Fibroblast of upper back skin (primary cell): ENCODE results near the gene HECTD1.
"Not testable (repeated sequence)": the region's sequence is repeated elsewhere in the genome, so short reads cannot be mapped to it uniquely, and the experiment has no call there.

Source experiments
- DNase-seq: peaks from one replicate; pipeline ENCODE4 v3.0.0-alpha.2; 2013

HECTD1 gene

DNA sequence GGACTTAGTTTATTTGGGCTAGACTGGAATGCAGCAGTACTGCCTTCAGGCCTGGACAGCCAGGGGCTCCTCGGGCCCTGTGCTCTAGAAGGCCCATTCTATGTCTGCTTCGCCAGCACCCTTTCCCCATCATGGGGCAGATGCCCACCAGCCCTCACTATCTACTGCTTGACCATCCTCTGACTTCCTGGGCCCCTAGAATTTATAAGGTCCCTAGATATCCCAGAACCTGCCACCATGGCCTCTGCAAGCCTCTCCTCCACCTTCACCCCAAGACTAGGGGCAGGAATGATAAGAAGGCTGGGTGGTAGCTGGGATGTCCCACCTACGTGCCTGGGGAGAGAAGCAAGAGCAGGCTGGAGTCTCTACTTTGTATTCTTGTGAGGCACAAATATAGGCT, 122.6 kb downstream of the HECTD1 start:
- DNase-seq, result no peak

DNA sequence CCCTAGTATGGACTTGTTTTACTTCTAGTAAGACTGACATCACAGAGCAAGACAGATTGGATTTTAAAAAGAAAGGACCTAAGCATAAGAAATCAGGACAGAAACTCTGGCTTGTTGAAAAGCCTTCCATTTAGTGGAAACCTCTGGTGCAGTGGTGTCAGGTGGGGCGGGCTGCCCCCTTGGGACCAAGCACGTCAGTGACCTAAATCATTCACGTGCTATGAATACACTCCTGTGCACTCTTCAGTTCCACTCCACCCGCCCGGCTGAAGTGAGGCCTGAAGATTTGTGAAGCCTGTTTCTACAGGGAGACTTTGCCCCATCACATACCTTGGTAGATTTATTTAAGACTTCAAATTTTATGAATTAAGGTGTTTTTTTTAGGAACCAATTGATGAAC, 123.2 kb downstream of the HECTD1 start:
- no peak for DNase-seq

GRCh38 chr14:31083781-31084180, 123.8 kb downstream of the HECTD1 start:
- no peak for DNase-seq

DNA sequence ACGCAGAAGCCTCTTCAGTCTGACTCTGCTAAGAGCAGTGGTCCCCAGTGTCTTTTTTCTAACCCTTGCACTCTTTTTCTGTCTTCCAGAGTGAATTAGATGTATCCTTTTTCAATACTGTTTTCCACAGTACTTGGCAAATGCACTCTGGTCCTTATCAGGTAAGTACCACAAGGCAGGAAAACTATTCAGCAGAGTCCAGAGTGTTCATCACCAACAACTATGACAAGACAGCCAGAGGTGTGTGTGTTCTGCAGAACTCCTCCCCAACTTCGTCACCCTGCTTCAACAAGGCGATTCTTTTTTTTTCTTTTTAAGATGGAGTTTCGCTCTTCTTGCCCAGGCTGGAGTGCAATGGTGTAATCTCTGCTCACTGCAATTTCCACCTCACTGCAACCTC, 127.1 kb downstream of the HECTD1 start:
- no peak for DNase-seq

DNA sequence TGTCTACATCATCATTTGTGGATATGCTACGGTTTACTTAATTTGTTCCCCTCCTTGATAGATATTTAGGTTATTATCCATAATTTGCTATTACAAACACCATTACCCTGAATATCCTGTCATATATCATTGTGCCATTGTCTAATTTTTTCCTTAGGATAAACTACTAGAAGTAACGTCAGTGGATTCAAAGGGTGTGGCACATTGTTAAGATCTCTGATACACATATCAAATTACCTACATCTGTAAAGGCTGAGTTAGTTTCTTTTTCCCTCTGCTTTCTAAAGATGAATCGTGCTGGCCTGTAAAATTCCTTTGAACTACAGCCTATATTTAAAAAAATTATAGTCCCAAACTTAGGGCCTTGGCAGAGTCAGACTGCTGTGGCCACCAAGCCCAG, 127.5 kb downstream of the HECTD1 start:
- DNase-seq, result no peak

GRCh38 chr14:31078766-31079165, 128.8 kb downstream of the HECTD1 start:
- DNase-seq, result no peak

DNA sequence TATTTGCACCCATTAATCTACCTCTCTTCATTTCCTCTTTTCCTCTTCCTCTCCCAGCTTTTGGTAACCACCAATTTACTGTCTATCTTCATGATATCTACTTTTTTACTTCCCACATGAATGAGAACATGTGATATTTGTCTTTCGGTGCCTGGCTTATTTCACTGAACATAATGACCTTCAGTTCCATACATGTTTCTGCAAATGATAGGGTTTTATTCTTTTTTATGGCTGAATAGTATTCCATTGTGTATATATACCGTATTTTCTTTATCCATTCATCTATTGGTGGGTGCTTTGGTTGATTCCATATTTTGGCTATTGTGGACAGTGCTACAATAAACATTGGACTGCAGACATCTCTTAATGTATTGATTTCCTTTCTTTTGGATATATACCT, 132.4 kb downstream of the HECTD1 start:
- DNase-seq, result no peak

DNA sequence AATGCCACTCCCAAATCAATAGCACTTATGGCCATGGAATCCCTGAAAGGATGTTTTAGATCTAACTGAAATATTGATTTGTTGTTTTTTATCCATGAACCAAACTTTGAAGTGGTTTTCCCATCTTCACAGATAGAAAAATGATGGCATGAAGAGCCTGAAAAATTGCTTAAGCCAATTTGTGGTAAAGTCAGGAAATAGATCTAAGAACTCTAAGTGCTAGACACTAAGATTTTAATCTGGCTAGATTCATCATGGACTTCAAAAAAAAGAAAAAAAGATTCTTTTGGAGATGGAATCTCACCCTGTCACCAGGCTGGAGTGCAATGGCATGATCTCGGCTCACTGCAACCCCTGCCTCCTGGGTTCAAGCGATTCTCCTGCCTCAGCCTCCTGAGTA, 136.4 kb downstream of the HECTD1 start:
- DNase-seq, result no peak

GRCh38 chr14:31070431-31070830, 137.2 kb downstream of the HECTD1 start:
- DNase-seq, result peak; percentile 95

- DNase-seq, result no peak
Measured at GRCh38 chr14:31069343-31069742, 138.2 kb downstream of the HECTD1 start.

- no peak for DNase-seq
Measured at GRCh38 chr14:31068235-31068634, 139.4 kb downstream of the HECTD1 start.

- DNase-seq, result not testable (repeated sequence)
Measured at GRCh38 chr14:31062908-31063307, 144.7 kb downstream of the HECTD1 start.

- no peak for DNase-seq
Measured at GRCh38 chr14:31060253-31060875, 147.2 kb downstream of the HECTD1 start.

GRCh38 chr14:31059152-31059924, 148.3 kb downstream of the HECTD1 start:
- peak; percentile 75 for DNase-seq

GRCh38 chr14:31057701-31058364, 149.8 kb downstream of the HECTD1 start:
- no peak for DNase-seq

GRCh38 chr14:31057035-31057434, 150.6 kb downstream of the HECTD1 start:
- no peak for DNase-seq

DNA sequence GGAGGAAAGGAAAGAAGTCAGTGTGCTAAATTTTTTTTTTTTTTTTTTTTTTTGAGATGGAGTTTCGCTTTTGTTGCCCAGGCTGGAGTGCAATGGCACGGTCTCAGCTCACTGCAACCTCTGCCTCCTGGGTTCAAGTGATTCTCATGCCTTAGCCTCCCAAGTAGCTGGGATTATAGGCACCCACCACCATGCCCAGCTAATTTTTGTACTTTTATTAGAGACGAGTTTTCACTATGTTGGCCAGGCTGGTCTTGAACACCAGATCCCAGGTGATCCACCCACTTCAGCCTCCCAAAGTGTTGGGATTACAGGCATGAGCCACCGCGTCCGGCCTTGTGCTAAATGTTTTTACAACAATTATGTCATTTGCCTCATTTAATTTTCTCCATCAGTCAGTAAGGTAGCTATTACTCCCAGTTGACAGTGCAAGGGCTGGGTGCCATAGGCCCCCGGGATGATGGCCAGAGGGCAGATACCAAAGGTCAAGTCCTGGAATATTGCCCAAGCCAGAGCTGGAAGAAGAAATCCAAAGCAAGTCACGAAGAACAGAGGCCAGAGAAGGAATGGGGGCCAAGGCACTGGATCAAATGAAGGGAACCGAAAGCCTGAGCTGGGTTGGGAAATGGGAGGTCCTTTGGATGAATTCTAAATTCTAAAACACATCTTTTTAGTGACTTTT, 154.5 kb downstream of the HECTD1 start:
- DNase-seq, result not testable (repeated sequence)

- no peak for DNase-seq
Measured at GRCh38 chr14:31051511-31051910, 156.1 kb downstream of the HECTD1 start.

DNA sequence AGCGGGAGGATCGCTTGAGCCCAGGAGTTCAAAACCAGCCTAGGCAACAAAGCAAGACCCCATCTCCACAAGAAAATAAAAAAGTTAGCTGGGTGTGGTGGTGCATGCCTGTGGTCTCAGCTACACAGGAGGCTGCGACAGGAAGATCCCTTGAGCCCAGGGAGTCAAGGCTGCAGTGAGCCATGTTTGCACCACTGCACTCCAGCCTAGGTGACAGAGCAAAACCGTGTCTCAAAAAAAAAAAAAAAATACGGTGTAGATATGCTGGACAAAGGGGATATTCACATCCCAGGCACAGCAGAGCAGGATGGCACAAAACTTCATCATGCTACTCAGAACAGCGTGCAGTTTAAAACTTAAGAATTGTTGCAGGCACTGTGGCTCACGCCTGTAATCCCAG, 156.6 kb downstream of the HECTD1 start:
- no peak for DNase-seq
